ENCODE measurements around the gene SARNP. TPM values are rescaled to one million over a fixed set of nuclear protein-coding genes. Genes with fewer than 3 reads are reported as not detected.

The SARNP gene
- total RNA-seq, 1 donor from 2014 or later: 93.8 TPM

- DNase-seq: no peak
These were observed 93.9 kb downstream of the SARNP start for GRCh38 chr12:55723516-55724225.

GRCh38 chr12:55722948-55723347 is 94.6 kb downstream of the SARNP start:
- DNase-seq: no peak

- no peak for DNase-seq
These were observed 95.8 kb downstream of the SARNP start for GRCh38 chr12:55721601-55722213.

GRCh38 chr12:55720894-55721444 is 96.6 kb downstream of the SARNP start:
- peak; percentile 93 for DNase-seq

- no peak for DNase-seq
These were observed 97.4 kb downstream of the SARNP start, which contains the start of gene RDH5 for GRCh38 chr12:55720071-55720564. TSS of gene RDH5 (plus strand) at chr12:55720393. CDS start at chr12:55721185, 792 bp downstream.

GRCh38 chr12:55719371-55719770 is 98.2 kb downstream of the SARNP start:
- no peak for DNase-seq

- no peak for DNase-seq
These were observed 98.8 kb downstream of the SARNP start for GRCh38 chr12:55718624-55719275.

- DNase-seq: peak; percentile 39
These were observed 99.5 kb downstream of the SARNP start for GRCh38 chr12:55718015-55718414.

- peak; percentile 43 for DNase-seq
These were observed 100.2 kb downstream of the SARNP start for GRCh38 chr12:55717011-55718007.

GRCh38 chr12:55716582-55716957 is 101.0 kb downstream of the SARNP start:
- DNase-seq: no peak

GRCh38 chr12:55715833-55716581 is 101.5 kb downstream of the SARNP start, which contains the start of gene BLOC1S1:
TSS of gene BLOC1S1 (plus strand) at chr12:55716046. CDS start at chr12:55716052, 6 bp downstream.
- peak; percentile 94 for DNase-seq

- DNase-seq: no peak
These were observed 102.3 kb downstream of the SARNP start for GRCh38 chr12:55715169-55715764.

- no peak for DNase-seq
These were observed 103.8 kb downstream of the SARNP start for GRCh38 chr12:55713721-55714120.

- DNase-seq: no peak
These were observed 104.7 kb downstream of the SARNP start for GRCh38 chr12:55712700-55713415.

- DNase-seq: no peak
These were observed 105.6 kb downstream of the SARNP start for GRCh38 chr12:55711786-55712553.

GRCh38 chr12:55708695-55709233 is 108.8 kb downstream of the SARNP start:
- DNase-seq: no peak

- no peak for DNase-seq
These were observed 109.5 kb downstream of the SARNP start, which contains the start of gene ITGA7 for GRCh38 chr12:55707841-55708694. TSS of gene ITGA7 (minus strand) at chr12:55707904. CDS start at chr12:55707682, 222 bp downstream.
